Endothelial cell of umbilical vein (primary cell): ENCODE results near the gene SORCS2. TPM values are rescaled to one million over a fixed set of nuclear protein-coding genes. Genes with fewer than 3 reads are reported as not detected.

Experiments used
- BruUV-seq: library from RNA; stranded (reverse); fragments of 400-500 nt; replicated peaks from 2 replicates; lab custom pipeline; 2021; lab: Mats Ljungman, UMichigan
- CTCF ChIA-PET: fragments of 300-600, 350-600 bp; sonication (Branson Sonifier 250); formaldehyde crosslinking; loops from one replicate; lab custom pipeline; 2021; ENCODE audit warnings: antibody characterized with exemption, inconsistent platforms; lab: Charles Lee
- POLR2A ChIA-PET: fragments of 300-600, 350-600 bp; sonication (Branson Sonifier 250); formaldehyde crosslinking; loops from one replicate; lab custom pipeline; 2021; ENCODE audit warnings: antibody characterized with exemption, inconsistent platforms; lab: Charles Lee
- DNase-seq: peaks from one replicate; pipeline ENCODE4 v3.0.0-alpha.2; 2011; ENCODE audit warnings: low read depth, low spot score
- FAIRE-seq: peaks from 2 replicates; lab custom pipeline; 2011; peaks lifted over from hg19 to GRCh38; lab: Jason Lieb, UNC
- H2AFZ ChIP-seq: 2 replicates; pipeline ENCODE4 v1.6.0; 2012; ENCODE audit warnings: low read depth, low read length, control low read depth, inconsistent platforms
- H3K27ac ChIP-seq: 2 replicates; pipeline ENCODE4 v1.5.1; 2011; ENCODE audit warnings: low read depth, mild to moderate bottlenecking, control low read depth, low read length, moderate library complexity; ENCODE audit not compliant: insufficient read depth
- H3K27me3 ChIP-seq, 2 experiments: 2 replicates each; pipeline versions ENCODE4 v1.6.0 to v1.6.1; 2011; ENCODE audit warnings: low read length in 2 of 2, mixed read lengths in 1 of 2; ENCODE audit not compliant: control insufficient read depth in 2 of 2, insufficient read depth in 2 of 2
- H3K36me3 ChIP-seq, 2 experiments: 2 replicates in 1 of 2; 3 replicates in 1 of 2; pipeline ENCODE4 v1.5.1; 2011; ENCODE audit warnings: low read length in 2 of 2, mild to moderate bottlenecking in 1 of 2, moderate library complexity in 1 of 2; ENCODE audit not compliant: control insufficient read depth in 2 of 2, insufficient read depth in 2 of 2; ENCODE audit errors: extremely low read depth in 1 of 2
- H3K4me1 ChIP-seq: 3 replicates; pipeline ENCODE4 v1.5.1; 2011; ENCODE audit warnings: mild to moderate bottlenecking, low read length; ENCODE audit not compliant: control insufficient read depth, insufficient read depth; ENCODE audit errors: extremely low read depth
- H3K4me2 ChIP-seq: 2 replicates; pipeline ENCODE4 v1.6.1; 2011; ENCODE audit warnings: low read length, control low read depth, mixed read lengths; ENCODE audit not compliant: insufficient read depth
- H3K4me3 ChIP-seq, 3 experiments: fragments of 200-600 bp in 1 of 3; sonication (generic), shearing (Covaris generic) in 1 of 3; replicated peaks in 1 of 3; 2 replicates each; pipeline ENCODE4 v1.5.1; 2011 to 2016; ENCODE audit warnings: control low read depth in 3 of 3, low read length in 3 of 3, mild to moderate bottlenecking in 2 of 3, inconsistent platforms in 1 of 3, low read depth in 1 of 3, moderate library complexity in 1 of 3; ENCODE audit not compliant: insufficient read depth in 1 of 3
- H3K79me2 ChIP-seq: 2 replicates; pipeline ENCODE4 v1.6.0; 2012; ENCODE audit warnings: low read length, inconsistent platforms; ENCODE audit not compliant: control insufficient read depth, insufficient read depth
- H3K9ac ChIP-seq: replicated peaks from 2 replicates; pipeline ENCODE3; 2011; ENCODE audit warnings: low read length, control low read depth; ENCODE audit not compliant: insufficient read depth; ENCODE audit errors: extremely low read depth
- H3K9me1 ChIP-seq: replicated peaks from 3 replicates; pipeline ENCODE4 v1.6.0; 2011; ENCODE audit warnings: mild to moderate bottlenecking, low read length; ENCODE audit not compliant: control insufficient read depth, insufficient read depth; ENCODE audit errors: extremely low read depth
- H3K9me3 ChIP-seq: replicated peaks from 2 replicates; pipeline ENCODE4 v1.5.1; 2012; ENCODE audit warnings: low read length, inconsistent platforms; ENCODE audit not compliant: control insufficient read depth, insufficient read depth
- H4K20me1 ChIP-seq: replicated peaks from 2 replicates; pipeline ENCODE3; 2011; ENCODE audit warnings: mild to moderate bottlenecking, low read length; ENCODE audit not compliant: control insufficient read depth, insufficient read depth; ENCODE audit errors: extremely low read depth
- EZH2 ChIP-seq: IDR thresholded peaks from 2 replicates; pipeline ENCODE4 v1.6.1; 2012; ENCODE audit warnings: borderline replicate concordance, low read depth, mild to moderate bottlenecking, moderate library complexity, low read length, inconsistent platforms; ENCODE audit not compliant: severe bottlenecking
- FOS ChIP-seq: IDR thresholded peaks from 2 replicates; pipeline ENCODE4 v1.6.1; 2011; ENCODE audit warnings: mild to moderate bottlenecking, low read length, moderate library complexity, borderline replicate concordance; ENCODE audit not compliant: insufficient read depth
- GATA2 ChIP-seq: IDR thresholded peaks from 2 replicates; pipeline ENCODE4 v1.7.0; 2011; ENCODE audit warnings: low read depth, mild to moderate bottlenecking, moderate library complexity, mixed read lengths, low read length; ENCODE audit not compliant: insufficient read length, insufficient read depth
- JUN ChIP-seq: IDR thresholded peaks from 2 replicates; pipeline ENCODE4 v1.6.1; 2011; ENCODE audit warnings: borderline replicate concordance, low read depth; ENCODE audit not compliant: insufficient read length, insufficient read depth
- MYC ChIP-seq: IDR thresholded peaks from one replicate; pipeline ENCODE4 v1.6.1; 2011; ENCODE audit warnings: mild to moderate bottlenecking, low read depth, low read length
- POLR2A ChIP-seq: IDR thresholded peaks from 2 replicates; pipeline ENCODE4 v1.6.1; 2012; ENCODE audit warnings: low read depth, mild to moderate bottlenecking, control low read depth, low read length
- POLR2AphosphoS5 ChIP-seq: IDR thresholded peaks from 2 replicates; pipeline ENCODE4 v1.6.1; 2012; ENCODE audit warnings: low read depth, mild to moderate bottlenecking, control low read depth, low read length, moderate library complexity; ENCODE audit not compliant: insufficient read depth
- dilution Hi-C: fragments of 300-500 bp; cut with MboI; formaldehyde crosslinking; loops from one replicate; pipeline ENCODE4 v1.15.0; 2019; ENCODE audit warnings: low sequenced_read_pairs; ENCODE audit not compliant: extremely low pct_ligation_motif_present
- intact Hi-C: fragments of 100-400 bp; cut with micrococcal nuclease; formaldehyde crosslinking; loops from one replicate; pipeline ENCODE4 v1.10.0; 2022
- polyA plus RNA-seq, 4 experiments: library from polyadenylated mRNA; depleted of rRNA in 3 of 4; stranded (reverse) in 3 of 4; unstranded in 1 of 4; fragments of >200 nt; gene quantifications; 2 replicates each; pipeline versions ENCODE4 v1.2.1 to v1.2.3, GENCODE V29; 2011 to 2012; ENCODE audit warnings: missing spikeins in 1 of 4
- total RNA-seq: library from RNA; stranded (reverse); gene quantifications from 2 replicates; pipeline ENCODE4 v1.2.3, GENCODE V29; 2021
- TF ChIP-seq, protein P1 (sequence below), 2 donors: IDR thresholded peaks; 1 replicate in 1 of 2; 2 replicates in 1 of 2; pipeline ENCODE4 v1.5.1; 2011; ENCODE audit warnings: low read length in 2 of 2, mild to moderate bottlenecking in 2 of 2, moderate library complexity in 2 of 2, control low read depth in 1 of 2, inconsistent platforms in 1 of 2, low read depth in 1 of 2; ENCODE audit not compliant: insufficient read depth in 1 of 2; ENCODE audit errors: extremely low read depth in 1 of 2
- TF ChIP-seq, protein P2 (sequence below): IDR thresholded peaks from 2 replicates; pipeline ENCODE4 v1.6.1; 2011; ENCODE audit not compliant: insufficient read depth, insufficient read length

SORCS2 gene
- total and polyA plus RNA-seq, 2 donors (not counting 3 experiments of a cell fraction or from before 2014, with no cell fraction given), result not detected

DNA sequence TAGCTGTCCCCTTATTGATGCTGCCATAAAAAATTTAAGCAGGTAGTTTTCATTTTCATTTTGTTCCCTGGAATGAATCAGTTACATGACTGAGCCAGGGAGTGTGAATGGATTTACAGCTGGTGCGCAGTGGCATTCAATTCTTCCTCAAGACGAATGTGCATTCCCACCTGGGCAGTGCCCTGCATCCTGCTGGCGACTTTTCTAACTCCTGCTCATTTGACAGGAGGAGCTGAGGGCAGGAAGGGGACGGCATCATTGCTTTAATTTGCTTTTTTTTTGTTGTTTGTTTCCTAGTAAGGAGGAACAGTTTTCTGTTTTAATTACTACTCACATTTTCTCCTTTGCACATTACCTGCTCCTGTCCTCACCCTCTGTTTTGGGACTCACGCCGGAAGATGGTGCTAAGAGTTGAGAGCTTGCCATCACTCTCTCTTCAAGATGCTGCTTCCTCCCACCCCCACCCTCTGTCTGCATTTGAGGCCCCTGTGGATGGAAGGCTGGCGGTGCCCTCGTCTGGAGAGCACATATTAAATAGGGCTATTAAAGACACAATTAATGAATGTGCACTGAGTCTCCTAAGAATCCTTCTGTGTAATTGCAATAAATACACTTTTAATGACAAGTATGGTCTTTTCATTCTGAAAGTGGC is 206.6 kb downstream of the SORCS2 start:
- ChIA-PET POLR2A (no interaction called here), CTCF (no interaction called here)
- intact Hi-C loops (no loop called here), dilution Hi-C loops (no loop called here)
- H3K9ac ChIP-seq, result no peak overlapping the region
- no peaks in the 10 kb centered on the region for H3K4me1 ChIP-seq
- H3K9me1 ChIP-seq, result no peaks in the 10 kb centered on the region
- no peaks in the 10 kb centered on the region for H3K79me2 ChIP-seq
- H3K27me3 ChIP-seq, result no peaks in the 10 kb centered on the region
- no peak overlapping the region for H2AFZ ChIP-seq
- no peaks in the 10 kb centered on the region for H4K20me1 ChIP-seq
- no peak overlapping the region for H3K4me2 ChIP-seq
- no TSS peak for BruUV-seq
- no peaks in the 10 kb centered on the region for H3K36me3 ChIP-seq
- H3K27ac ChIP-seq, result no peak overlapping the region
- H3K9me3 ChIP-seq, result no peaks in the 10 kb centered on the region
- DNase-seq (no peak), FAIRE-seq (no peak)
- H3K4me3 ChIP-seq, result no peak overlapping the region
- TF ChIP-seq JUN, result no peak
- no peak for TF ChIP-seq POLR2A
- TF ChIP-seq, protein P1, sequence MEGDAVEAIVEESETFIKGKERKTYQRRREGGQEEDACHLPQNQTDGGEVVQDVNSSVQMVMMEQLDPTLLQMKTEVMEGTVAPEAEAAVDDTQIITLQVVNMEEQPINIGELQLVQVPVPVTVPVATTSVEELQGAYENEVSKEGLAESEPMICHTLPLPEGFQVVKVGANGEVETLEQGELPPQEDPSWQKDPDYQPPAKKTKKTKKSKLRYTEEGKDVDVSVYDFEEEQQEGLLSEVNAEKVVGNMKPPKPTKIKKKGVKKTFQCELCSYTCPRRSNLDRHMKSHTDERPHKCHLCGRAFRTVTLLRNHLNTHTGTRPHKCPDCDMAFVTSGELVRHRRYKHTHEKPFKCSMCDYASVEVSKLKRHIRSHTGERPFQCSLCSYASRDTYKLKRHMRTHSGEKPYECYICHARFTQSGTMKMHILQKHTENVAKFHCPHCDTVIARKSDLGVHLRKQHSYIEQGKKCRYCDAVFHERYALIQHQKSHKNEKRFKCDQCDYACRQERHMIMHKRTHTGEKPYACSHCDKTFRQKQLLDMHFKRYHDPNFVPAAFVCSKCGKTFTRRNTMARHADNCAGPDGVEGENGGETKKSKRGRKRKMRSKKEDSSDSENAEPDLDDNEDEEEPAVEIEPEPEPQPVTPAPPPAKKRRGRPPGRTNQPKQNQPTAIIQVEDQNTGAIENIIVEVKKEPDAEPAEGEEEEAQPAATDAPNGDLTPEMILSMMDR (IDR thresholded peaks at IDR 0.05; ENCODE audit: extremely low read depth in 1 of 2, insufficient read depth in 1 of 2, low read depth in 1 of 2, low read length in 2 of 2), result no peak
- no peak for TF ChIP-seq EZH2
- TF ChIP-seq, protein P2, sequence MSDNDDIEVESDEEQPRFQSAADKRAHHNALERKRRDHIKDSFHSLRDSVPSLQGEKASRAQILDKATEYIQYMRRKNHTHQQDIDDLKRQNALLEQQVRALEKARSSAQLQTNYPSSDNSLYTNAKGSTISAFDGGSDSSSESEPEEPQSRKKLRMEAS, result no peak
- TF ChIP-seq POLR2AphosphoS5, result no peak
- no peak for TF ChIP-seq GATA2
- no peak for TF ChIP-seq MYC
- no peak for TF ChIP-seq FOS
